GM21360 (cell line): Measurements from ENCODE around the gene PIP4P1.
"Not testable (repeated sequence)": the region's sequence is repeated elsewhere in the genome, so short reads cannot be mapped to it uniquely, and the experiment has no call there.

Experiments
- ATAC-seq: cut with Tn5 transposase; IDR thresholded peaks from one replicate; pipeline ENCODE4 v1.9.1; 2021; ENCODE audit warnings: mild to moderate bottlenecking, moderate library complexity; ENCODE audit not compliant: unreplicated experiment

PIP4P1 gene

GRCh38 chr14:20461225-20462141 lies at the start of gene PIP4P1:
TSS of gene PIP4P1 (minus strand) at chr14:20461434. CDS start at chr14:20461325, 109 bp downstream.
- ATAC-seq = peak; percentile 93

- ATAC-seq = no peak
Measured at GRCh38 chr14:20508367-20508766, 47.1 kb upstream of the PIP4P1 start.

DNA sequence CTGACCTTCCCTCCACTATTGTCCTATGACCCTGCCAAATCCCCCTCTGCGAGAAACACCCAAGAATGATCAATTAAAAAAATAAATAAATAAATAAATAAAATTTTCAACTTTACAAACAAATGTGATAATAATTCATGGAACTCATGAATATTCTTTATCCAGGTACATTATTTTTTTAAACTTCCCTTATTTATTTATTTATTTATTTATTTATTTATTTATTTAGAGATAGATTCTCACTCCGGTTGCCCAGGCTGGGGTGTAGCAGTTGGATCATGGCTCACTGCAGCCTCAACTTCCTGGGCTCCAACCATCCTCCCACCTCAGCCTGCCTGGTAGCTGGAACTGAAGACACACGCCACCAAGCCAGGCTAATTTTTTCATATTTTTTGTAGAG lies 46.3 kb upstream of the PIP4P1 start:
- not testable (repeated sequence) for ATAC-seq

- ATAC-seq = not testable (repeated sequence)
Measured at GRCh38 chr14:20506752-20507151, 45.5 kb upstream of the PIP4P1 start.

DNA sequence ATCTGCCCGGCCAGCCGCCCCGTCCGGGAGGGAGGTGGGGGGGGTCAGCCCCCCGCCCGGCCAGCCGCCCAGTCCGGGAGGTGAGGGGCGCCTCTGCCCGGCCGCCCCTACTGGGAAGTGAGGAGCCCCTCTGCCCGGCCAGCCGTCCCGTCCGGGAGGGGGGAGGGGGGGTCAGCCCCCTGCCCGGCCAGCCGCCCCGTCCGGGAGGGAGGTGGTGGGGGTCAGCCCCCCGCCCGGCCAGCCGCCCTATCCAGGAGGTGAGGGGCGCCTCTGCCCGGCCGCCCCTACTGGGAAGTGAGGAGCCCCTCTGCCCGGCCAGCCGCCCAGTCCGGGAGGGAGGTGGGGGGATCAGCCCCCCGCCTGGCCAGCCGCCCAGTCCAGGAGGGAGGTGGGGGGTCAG lies 45.0 kb upstream of the PIP4P1 start:
- not testable (repeated sequence) for ATAC-seq

DNA sequence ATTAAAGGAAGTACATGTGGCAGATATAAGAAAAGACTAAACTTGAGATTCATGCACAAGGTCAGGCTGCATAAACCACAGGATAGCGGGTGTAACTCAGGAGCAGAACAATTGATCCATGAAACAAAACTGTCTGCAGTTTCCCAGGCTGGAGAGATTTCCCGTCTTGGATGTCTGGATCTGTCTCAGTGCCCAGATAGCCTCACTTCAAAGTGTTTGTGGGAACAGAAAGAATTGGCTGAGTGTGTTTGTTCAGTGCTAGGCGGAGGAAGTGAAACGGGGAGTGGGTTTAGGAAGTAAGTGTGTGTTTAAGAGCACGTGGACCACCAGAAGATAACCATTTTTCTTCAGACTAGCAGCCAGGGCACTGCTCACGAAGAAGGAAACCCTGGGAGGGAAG lies 42.7 kb upstream of the PIP4P1 start:
- ATAC-seq = no peak

- no peak for ATAC-seq
Measured at GRCh38 chr14:20501346-20501745, 40.1 kb upstream of the PIP4P1 start.

GRCh38 chr14:20499881-20500280 lies 38.6 kb upstream of the PIP4P1 start:
- no peak for ATAC-seq

DNA sequence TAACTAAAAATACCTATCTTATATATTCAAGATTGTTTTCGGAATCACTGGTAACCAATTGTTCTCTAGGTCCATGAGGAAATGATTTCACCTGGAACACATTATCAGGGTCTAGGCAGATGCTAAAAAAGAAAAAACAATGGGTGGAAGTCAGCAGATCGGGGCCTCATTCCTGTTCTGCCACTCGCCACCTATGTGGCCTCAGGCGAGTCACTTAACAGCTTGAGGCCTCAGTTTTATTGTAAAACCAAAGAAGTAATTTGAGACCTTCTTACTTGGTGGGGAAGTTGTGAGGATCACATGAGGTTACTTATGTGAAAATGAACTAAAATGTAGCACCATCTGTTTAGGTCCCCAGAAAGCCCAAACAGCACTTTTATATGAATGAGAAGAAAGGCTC lies 37.9 kb upstream of the PIP4P1 start:
- ATAC-seq = no peak

- ATAC-seq = no peak
Measured at GRCh38 chr14:20498622-20499021, 37.4 kb upstream of the PIP4P1 start.

DNA sequence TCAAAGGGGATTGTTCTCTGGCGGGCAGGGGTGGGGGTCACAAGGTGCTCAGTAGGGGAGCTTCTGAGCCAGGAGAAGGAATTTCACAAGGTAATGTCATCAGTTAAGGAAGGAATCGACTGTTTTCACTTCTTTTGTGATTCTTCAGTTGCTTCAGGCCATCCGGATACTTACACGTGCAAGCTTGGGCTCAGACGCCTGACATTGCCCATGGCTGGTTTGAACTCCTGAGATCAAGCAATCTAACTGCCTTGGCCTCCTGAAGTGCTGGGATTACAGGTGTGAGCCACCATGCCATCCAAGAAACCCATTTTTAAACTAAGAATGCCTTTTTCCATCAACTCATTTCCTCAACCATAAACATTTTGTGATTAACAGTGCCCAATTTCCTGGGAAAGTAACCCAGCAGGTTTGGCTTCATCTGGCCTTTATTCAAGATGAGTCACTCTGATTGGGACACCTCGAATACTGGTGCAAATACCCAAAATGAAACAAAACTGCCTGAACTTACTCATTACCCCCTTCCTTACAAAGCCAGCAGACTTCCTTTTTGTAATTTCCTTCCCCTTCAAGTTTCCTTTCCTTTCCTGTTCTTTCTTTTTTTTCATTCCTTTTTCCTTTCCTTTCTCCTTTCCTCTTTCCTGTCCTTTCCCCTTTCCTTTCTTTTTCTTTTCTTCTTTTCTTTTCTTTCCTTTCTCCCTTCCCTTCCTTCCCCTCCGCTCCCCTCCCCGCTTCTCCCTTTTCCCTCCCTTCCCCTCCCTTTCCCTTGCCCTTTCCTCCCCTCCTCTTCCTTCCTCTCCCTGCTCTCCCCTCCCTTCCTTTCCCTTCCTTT lies 33.9 kb upstream of the PIP4P1 start:
- ATAC-seq = no peak

DNA sequence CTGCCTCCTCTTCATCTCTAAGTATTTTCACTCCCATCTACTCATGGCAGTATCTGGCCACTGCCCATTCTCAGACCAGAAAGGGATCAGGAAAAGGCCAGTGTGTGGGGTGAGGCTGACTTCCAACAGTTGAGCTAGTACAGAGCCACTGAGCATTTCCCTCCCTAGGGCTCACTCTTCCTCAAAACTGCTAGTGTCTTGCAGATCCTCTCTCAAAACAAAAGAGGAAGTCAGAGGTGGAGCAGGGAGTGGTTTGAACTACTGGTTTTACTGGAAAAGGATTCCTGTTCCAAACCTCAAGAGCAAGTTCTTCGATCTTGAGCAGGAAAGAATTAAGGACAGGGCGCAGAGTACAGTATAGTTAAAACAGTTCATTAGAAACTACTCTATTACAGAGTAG lies 32.4 kb upstream of the PIP4P1 start:
- ATAC-seq = no peak

DNA sequence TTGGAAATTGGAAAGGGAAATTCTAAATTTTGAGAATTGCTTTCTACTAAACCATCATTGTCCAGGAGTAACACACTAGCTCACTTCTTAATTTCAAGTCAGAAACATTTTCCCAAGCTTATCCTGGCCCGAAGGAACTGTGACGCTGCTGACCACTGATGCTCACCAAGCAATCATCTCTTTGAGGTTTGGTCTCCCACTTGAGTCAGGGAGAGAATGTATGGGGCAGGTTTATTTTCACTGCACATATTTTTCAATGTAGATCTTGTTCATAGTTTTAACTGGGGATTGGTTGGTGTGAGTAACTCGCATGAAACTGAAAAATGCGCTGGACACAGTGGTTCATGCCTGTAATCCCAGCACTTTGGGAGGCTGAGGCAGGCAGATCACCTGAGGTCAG lies 31.3 kb upstream of the PIP4P1 start:
- ATAC-seq = no peak

- no peak for ATAC-seq
Measured at GRCh38 chr14:20490563-20490962, 29.3 kb upstream of the PIP4P1 start.

GRCh38 chr14:20489093-20489994 lies 28.1 kb upstream of the PIP4P1 start:
- ATAC-seq = peak; percentile 36

GRCh38 chr14:20487396-20487725 lies 26.1 kb upstream of the PIP4P1 start:
- no peak for ATAC-seq

- ATAC-seq = no peak
Measured at GRCh38 chr14:20486684-20487395, 25.6 kb upstream of the PIP4P1 start.

- ATAC-seq = no peak
Measured at GRCh38 chr14:20485900-20486299, 24.7 kb upstream of the PIP4P1 start.

GRCh38 chr14:20482382-20482781 lies 21.1 kb upstream of the PIP4P1 start:
- ATAC-seq = no peak

GRCh38 chr14:20478894-20479293 lies 17.7 kb upstream of the PIP4P1 start:
- no peak for ATAC-seq
